HG02938 (cell line): Measurements from ENCODE around the gene SPTBN4.
"Not testable (repeated sequence)": the region's sequence is repeated elsewhere in the genome, so short reads cannot be mapped to it uniquely, and the experiment has no call there.

ENCODE experiments used
- ATAC-seq: cut with Tn5 transposase; IDR thresholded peaks from one replicate; pipeline ENCODE4 v1.9.1; 2021; ENCODE audit warnings: mild to moderate bottlenecking, moderate library complexity; ENCODE audit not compliant: unreplicated experiment

The SPTBN4 gene

GRCh38 chr19:40464059-40465024 lies 2.5 kb upstream of the SPTBN4 start:
- ATAC-seq = no peak

GRCh38 chr19:40465025-40465556 lies 1.7 kb upstream of the SPTBN4 start:
- no peak for ATAC-seq

DNA sequence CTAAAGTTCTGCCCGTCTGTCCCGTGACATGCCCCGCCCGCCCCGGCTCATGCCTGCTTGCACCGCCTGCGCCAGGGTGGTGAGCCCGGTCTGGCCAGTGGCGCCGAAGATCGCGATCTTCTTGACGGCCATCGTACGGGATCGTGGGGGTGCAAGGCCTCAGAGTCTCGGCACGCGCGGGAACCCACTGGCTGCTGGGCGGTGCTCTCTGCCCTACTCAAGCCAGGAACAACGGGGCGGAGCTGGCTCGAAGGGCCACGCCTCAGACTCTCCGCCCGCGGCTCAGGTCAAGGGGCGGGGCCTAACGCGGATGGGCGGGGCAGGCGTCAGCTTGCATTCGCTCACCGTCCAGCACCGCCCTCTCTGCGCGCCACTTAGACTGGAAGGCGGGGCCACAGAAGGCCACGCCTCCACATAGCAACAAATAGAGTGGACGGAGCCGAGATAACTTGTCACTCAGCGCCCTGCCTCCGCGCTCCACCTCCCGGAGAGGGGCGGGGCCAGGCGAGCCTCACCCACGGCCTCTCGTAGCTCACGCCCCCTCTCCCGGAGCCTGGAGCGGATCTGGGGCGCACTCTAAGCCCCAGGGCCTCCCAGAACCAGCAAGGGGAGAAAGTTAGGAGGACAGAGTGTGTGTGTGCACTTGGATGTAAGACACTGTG lies 1.1 kb upstream of the SPTBN4 start, which contains the start of gene BLVRB:
Gene BLVRB (minus strand): TSS at position 189 of the 662 bp plus-strand sequence. CDS start 57 bp downstream, at position 132.
- ATAC-seq = peak; percentile 77

DNA sequence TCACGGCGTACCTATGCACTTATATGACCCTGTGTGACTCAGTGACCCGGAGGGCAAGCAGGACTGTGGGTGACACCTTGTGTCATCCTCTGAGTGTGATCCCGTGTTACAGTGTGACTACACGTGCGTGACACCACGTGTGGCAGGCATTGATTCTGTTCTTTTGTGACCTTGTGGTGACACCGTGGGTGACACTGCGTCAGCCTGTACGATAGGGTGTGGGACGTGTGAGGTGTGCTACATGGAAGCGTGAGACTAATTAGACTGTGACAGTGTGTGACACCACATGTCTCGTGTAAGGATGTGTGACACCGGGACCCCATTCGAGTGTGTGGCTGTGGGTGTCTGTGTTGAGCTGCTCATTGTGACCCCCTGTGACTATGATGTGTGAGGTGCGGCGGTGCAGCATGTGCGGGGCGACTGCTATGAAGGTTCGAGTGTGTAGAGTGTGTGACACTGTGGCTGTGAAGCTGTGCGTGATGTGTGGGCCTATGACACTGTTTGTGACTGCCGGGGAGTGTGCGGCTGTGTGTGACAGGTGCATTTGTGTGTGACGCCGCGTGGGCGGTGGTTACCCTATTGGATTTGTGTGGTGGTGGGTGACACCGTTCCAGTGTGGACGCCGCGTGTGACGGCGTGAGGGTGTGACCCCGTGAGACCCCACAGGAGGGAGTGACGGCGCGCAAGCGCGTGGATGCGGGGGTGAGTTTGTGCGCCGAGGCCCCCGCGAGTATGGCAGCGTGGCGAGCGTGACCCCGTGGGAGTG lies 399 bp upstream of the SPTBN4 start:
- ATAC-seq = peak; percentile 15

GRCh38 chr19:40469011-40469410 lies 2.2 kb downstream of the SPTBN4 start:
- no peak for ATAC-seq

DNA sequence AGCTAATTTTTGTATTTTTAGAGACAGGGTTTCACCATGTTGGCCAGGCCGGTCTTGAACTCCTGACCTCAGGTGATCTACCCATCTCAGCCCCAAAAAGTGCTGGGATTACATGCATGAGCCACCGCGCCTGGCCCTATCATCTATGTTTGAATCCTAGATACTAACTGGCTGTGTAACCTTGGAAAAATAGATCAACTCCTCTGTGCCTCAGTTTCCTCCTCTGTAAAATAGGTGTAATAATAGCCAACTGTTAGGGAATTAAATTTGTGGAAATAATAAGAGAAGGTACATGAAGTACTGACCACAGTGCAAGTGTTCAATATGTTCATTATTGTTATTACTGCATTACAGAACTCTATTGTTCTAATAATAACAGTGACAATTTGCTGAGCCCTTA lies 4.3 kb downstream of the SPTBN4 start:
- no peak for ATAC-seq

DNA sequence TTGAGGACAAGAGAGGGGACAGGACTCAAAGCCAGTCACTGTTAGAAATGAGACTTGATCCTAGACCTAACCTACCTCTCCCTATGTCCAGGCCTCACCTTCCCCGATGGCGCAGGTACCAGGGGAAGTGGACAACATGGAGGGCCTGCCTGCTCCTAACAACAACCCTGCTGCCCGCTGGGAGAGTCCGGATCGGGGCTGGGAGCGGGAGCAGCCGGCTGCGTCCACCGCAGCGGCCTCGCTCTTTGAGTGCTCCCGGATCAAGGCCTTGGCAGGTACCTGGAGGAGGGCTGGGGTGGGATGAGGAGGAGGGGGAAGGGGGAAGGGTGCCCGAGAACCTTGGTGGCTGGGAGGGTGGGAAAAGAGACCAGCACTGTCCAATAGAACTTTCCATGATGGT lies 5.7 kb downstream of the SPTBN4 start:
- ATAC-seq = no peak

- ATAC-seq = no peak
Measured at GRCh38 chr19:40474737-40475136, 7.9 kb downstream of the SPTBN4 start.

- ATAC-seq = not testable (repeated sequence)
Measured at GRCh38 chr19:40475878-40476644, 9.3 kb downstream of the SPTBN4 start.

DNA sequence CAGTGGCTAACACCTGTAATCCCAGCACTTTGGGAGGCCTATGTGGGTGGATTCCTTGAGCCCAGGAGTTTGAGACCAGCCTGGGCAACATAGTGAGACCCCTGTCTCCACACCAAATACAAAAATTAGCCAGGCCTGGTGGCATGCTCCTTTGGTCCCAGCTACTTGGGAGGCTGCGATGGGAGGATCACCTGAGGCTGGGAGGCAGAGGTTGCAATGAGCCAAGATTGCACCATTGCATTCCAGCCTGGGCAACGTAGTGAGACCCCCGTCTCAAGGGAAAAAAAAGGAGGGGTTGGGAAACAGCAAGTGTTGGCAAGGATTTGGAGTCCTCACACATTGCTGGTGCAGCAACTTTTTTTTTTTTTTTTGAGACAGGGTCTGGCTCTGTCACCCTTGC lies 19.2 kb downstream of the SPTBN4 start:
- ATAC-seq = no peak

DNA sequence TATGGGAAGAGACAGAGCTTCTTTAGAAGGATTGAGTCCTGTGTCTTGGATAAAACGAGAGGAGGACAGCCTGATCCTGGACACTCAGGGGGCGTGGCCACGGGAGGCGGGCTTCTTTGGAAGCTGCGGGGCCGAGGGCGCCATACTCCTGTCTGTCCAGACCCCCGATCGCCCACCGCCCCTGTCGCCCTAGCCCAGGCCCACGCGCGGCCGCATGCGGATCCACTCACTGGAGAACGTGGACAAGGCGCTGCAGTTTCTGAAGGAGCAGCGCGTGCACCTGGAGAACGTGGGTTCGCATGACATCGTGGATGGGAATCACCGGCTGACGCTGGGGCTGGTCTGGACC lies 23.1 kb downstream of the SPTBN4 start:
- ATAC-seq = no peak

DNA sequence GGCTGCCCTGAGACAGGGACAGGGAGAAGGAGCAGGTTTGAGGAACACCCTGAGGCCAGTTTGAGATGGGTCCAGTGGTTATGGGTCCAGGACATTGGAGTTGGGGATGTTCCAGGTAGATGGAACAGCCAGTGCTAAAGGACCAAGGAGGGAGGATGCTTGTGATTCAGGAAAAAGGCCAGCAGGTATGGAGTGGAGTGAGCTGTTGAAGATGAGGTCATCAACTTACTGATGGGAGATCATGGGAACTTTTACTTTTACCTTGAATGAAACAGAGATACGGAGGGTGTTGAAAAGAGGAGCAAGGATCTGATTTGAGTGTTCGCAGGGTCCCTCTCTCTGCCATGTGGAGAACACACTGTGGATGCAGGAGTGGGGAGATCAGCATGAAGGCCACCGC lies 25.5 kb downstream of the SPTBN4 start:
- ATAC-seq = no peak

DNA sequence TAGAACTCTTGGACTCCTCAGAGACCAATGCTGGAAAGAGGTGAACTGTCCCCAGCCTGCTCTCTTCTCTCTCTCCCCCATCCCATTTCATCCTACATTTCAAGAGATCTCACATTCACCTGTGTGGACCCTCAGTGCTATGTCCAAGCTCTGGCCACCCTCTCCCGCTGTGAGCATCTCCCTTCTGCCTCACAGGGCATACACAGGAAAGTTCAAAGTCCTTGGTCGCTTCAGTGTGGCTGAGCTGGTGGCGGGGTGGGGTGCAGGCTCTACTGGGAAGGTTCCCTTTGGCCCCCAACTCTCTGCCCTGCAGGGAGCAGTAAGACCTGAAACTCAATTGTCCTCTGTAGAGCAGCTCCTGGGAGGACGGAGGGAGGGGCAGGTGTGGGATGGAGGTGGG lies 27.0 kb downstream of the SPTBN4 start:
- ATAC-seq = no peak

DNA sequence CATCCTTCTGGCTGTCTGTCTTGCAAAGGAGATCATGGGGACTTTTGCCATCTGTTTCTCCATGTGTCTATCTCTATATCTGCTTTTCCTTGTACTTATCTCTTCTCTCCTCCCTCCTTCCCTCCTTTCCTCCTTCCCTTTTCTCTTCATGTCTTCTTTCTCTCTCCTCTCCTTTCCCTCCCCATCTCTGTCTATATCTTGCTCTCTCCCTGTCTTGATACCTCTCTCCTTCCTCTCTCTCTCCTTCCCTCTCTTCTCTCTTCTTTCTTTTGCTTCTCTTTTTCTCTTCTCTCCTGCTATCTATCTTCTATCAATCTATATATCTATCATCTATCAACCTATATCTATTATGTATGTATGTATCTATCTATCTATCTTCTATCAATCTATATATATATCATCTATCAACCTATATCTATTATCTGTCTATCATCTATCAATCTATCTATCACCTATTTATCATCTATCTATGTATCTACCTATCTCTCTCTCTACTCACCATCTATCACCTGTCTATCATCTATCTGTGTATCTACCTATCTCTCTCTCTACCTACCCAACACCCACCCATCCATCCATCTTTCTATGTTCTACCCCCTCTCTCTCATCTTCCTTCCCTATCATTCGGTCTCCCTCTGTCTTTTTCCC lies 27.5 kb downstream of the SPTBN4 start:
- ATAC-seq = no peak

DNA sequence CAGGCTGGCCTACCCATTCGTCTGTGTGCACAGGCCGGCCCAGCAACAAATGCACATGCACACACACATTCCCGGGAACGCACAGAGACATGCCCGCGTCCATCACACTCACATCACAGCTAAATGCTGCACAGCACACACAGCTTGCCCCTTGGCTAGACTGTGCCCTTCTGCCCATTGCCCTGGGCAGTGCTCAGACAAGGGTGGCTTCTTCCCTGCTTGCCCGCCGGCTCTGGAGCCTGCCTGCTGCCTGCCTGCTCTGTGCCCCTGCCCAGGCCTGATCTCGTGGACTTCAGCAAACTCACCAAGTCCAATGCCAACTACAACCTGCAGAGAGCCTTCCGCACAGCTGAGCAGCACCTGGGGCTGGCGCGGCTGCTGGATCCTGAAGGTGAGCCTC lies 30.4 kb downstream of the SPTBN4 start:
- no peak for ATAC-seq

DNA sequence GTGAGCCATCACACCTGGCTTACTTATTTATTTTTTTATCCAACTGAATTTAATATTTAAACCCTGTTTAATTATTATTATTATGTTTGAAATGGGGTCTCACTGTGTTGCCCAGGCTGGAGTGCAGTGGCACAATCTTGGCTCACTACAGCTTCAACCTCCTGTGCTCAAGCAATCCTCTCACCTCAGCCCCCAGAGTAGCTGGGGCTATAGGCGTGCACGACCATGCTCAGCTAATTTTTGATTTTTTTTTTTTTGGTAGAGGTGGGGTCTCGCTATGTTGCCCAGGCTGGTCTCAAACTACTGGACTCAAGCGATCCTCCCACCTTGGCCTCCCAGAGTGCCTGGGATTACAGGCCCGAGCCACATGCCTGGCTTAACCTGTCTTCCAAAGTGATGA lies 32.5 kb downstream of the SPTBN4 start:
- ATAC-seq = no peak

GRCh38 chr19:40500678-40501530 lies 34.1 kb downstream of the SPTBN4 start:
- not testable (repeated sequence) for ATAC-seq

GRCh38 chr19:40501599-40501998 lies 34.8 kb downstream of the SPTBN4 start:
- ATAC-seq = no peak

- no peak for ATAC-seq
Measured at GRCh38 chr19:40502081-40502480, 35.3 kb downstream of the SPTBN4 start.
